H54 (cell line): ENCODE measurements around the gene RAB17.
"Not testable (repeated sequence)": the region's sequence is repeated elsewhere in the genome, so short reads cannot be mapped to it uniquely, and the experiment has no call there.

ENCODE experiments used
- DNase-seq: peaks from one replicate; pipeline ENCODE4 v3.0.0; 2011; ENCODE audit warnings: low spot score, mixed read lengths; ENCODE audit not compliant: insufficient read length
- FAIRE-seq: peaks from 3 replicates; lab custom pipeline; 2011; peaks lifted over from hg19 to GRCh38; lab: Jason Lieb, UNC
- POLR2A ChIP-seq: IDR thresholded peaks from 2 replicates; pipeline ENCODE4 v1.6.1; 2011; ENCODE audit warnings: low read depth, mild to moderate bottlenecking, low read length

Gene RAB17

DNA sequence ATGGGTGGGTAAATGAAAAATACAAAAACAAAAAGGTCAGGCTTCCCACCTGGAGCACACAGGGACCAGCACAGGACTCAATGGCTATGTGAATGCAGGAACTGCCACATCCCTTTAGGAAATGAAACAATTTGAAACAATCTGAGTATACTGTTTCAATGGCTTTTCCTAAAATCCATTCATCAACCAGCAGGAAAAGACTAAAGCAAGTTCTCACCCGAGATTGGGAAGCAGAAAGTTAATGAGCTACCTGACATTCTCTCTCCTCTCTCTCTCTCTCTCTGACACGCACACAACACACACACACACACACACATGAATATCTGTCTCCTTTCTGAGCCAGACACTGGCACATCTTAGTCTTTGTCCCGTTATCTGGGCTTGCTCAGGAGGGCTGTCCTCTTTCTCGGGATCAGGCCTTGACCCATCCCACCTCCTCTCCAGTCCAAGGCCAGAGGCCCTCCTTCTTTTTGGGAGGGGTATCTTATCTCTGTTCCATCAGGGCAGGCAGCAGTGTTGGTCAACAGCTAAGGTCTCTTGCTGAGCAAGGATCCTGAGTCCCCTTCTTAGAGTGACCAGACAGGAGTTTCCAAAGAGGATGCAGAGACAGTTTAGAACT lies 25.2 kb upstream of the RAB17 start:
- no peak for DNase-seq
- no peak for FAIRE-seq
- TF ChIP-seq POLR2A = no peak

- TF ChIP-seq POLR2A = no peak
- FAIRE-seq = no peak
- DNase-seq = no peak
These were observed 23.7 kb upstream of the RAB17 start for GRCh38 chr2:237614151-237614720.

- no peak for DNase-seq
- no peak for TF ChIP-seq POLR2A
- FAIRE-seq = no peak
These were observed 23.1 kb upstream of the RAB17 start for GRCh38 chr2:237613679-237614078.

DNA sequence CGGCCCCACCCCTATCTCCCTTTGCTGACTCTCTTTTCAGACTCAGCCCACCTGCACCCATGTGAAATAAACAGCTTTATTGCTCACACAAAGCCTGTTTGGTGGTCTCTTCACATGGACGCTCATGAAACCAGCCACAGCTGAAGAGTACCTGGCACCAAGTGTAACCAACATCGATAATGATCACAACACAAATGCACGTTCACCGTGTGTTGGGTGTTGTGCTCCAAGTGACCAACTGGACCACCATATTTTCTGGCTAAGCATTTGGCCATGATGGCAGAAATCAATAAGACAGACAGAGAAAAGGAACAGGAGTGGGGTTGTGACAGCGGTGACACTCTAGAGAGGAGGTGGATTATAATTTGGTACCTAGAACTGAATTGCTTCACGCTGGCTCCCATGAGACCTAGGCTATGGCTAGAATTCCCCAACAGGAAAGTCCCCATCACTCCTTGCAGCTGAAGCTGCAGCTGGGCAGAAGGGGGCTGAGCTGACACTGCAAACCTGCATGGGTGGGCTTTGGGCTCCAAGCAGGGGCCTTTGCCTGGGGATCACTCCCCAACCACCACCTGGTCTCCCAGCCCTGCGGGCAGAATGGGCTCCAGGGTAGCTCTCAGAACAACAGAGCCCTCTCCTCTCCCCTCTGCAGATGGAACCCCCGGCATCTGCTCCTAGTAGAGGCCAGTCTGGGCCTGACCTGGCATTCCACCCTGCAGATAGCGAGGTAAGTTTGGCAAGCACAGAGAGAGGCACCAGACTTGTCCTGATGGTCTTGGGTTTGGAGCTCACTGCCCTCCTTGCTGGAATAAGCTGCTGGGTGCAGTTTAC lies 22.2 kb upstream of the RAB17 start:
- FAIRE-seq (no peak), DNase-seq (no peak)
- no peak for TF ChIP-seq POLR2A

DNA sequence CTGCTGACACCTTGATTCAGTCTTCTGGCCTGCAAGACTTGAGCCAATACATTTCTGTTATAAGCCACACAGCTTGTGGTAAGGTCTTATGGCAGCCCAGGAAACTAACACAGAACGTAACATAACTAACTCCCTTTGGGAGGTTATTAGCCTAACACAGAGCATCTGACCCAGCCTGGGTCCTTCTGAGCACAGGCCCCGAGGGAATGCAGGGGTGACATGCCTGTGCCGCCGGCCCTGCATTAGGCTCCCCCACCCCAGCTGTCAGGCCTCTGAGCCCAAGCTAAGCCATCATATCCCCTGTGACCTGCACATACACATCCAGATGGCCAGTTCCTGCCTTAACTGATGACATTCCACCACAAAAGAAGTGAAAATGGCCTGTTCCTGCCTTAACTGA lies 16.0 kb upstream of the RAB17 start:
- not testable (repeated sequence) for FAIRE-seq, DNase-seq

GRCh38 chr2:237604960-237605359 lies 14.4 kb upstream of the RAB17 start:
- TF ChIP-seq POLR2A = no peak
- FAIRE-seq = no peak
- no peak for DNase-seq

DNA sequence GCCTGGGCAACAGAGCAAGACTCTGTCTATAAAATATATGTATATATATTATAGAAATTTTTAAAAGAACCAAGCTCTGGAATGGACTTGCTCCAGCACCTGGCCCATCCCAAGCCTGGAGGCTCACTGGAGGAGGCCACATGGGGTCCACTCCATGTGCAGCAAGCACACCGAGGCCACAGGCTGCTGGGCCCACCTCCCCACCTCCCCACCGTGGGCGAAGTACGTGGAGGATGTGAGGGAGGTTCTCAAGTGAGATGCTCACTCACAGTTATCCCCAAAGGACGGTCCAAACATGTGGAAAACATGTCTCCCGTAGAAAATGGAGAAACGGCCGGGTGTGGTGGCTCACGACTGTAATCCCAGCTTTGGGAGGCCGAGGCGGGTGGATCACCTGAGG lies 13.9 kb upstream of the RAB17 start:
- TF ChIP-seq POLR2A = no peak
- FAIRE-seq (no peak), DNase-seq (no peak)

GRCh38 chr2:237603718-237604362 lies 13.3 kb upstream of the RAB17 start:
- no peak for FAIRE-seq
- TF ChIP-seq POLR2A = no peak
- DNase-seq = no peak

- no peak for FAIRE-seq
- DNase-seq = no peak
- no peak for TF ChIP-seq POLR2A
These were observed 12.6 kb upstream of the RAB17 start for GRCh38 chr2:237603049-237603717.

- no peak for DNase-seq
- no peak for TF ChIP-seq POLR2A
- no peak for FAIRE-seq
These were observed 11.9 kb upstream of the RAB17 start for GRCh38 chr2:237602409-237602808.

DNA sequence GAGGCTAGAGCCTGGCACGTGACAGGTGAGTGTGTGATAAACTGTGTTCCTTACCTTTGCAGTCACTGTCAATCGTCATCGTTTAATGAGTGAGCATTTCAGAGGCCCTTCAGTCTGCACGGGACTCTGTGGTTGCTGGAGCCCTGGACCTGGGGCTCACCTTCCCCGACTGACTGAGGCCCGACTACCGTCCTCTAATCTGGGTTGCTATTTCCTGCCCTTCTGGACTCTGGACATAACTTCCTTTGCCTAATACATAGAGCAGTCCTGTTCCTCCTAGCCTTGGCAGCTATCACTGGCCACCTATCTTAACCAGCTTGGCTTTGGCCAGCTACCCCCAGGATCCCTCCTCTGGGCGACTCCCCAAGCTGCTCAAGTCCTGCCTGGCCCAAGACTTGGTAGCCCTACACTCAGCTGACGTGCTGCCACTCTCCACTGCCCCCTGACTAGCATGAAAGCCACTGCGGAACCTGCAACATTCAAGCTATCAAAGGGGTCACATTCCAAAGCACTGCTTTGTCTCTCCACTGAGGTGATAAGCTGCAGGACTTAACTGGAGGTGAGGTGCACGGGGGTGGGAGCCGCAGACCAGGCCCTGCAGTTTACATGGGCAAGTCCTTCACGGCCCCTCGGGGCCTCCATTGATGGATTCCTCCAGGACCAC lies 11.1 kb upstream of the RAB17 start:
- FAIRE-seq (no peak), DNase-seq (no peak)
- no peak for TF ChIP-seq POLR2A

- no peak for TF ChIP-seq POLR2A
- no peak for FAIRE-seq
- DNase-seq = no peak
These were observed 9.8 kb upstream of the RAB17 start for GRCh38 chr2:237600205-237600846.
